ENCODE measurements around the gene CPN1. TPM values are rescaled to one million over a fixed set of nuclear protein-coding genes. Genes with fewer than 3 reads are reported as not detected.

The CPN1 gene
- total RNA-seq, 1 donor from 2014 or later, result not detected

DNA sequence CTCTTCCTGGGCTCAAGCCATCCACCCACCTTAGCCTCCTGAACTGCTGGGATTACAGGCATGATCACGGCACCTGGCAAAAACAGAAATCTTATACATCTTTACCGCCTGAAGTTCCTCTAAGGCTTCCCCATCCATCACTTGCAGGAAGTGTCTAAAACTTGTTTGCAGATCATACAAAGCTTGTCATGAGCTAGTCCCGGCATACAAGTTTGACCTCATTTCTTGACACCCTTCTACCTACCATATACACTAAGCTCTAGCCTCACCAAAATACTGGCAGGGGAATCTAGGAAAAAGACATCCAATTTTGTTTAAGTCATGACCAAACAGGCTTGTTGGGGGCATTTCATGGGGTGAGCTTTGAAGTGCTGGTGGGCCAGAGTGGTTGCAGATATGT lies 86.4 kb downstream of the CPN1 start:
- Histone ChIP-seq H3K27ac (no peak overlapping the region), H3K9me3 (no peaks in the 10 kb centered on the region), H3K36me3 (no peaks in the 10 kb centered on the region), H3K27me3 (ENCODE audit: low read depth) (no peaks in the 10 kb centered on the region), H3K4me3 (no peak overlapping the region), H3K4me1 (peaks cover 35% of the 10 kb centered on the region)
- ATAC-seq (no peak), DNase-seq (no peak)
- intact Hi-C loops (cut with DNase I), result no loop called here
- TF ChIP-seq, protein P1, sequence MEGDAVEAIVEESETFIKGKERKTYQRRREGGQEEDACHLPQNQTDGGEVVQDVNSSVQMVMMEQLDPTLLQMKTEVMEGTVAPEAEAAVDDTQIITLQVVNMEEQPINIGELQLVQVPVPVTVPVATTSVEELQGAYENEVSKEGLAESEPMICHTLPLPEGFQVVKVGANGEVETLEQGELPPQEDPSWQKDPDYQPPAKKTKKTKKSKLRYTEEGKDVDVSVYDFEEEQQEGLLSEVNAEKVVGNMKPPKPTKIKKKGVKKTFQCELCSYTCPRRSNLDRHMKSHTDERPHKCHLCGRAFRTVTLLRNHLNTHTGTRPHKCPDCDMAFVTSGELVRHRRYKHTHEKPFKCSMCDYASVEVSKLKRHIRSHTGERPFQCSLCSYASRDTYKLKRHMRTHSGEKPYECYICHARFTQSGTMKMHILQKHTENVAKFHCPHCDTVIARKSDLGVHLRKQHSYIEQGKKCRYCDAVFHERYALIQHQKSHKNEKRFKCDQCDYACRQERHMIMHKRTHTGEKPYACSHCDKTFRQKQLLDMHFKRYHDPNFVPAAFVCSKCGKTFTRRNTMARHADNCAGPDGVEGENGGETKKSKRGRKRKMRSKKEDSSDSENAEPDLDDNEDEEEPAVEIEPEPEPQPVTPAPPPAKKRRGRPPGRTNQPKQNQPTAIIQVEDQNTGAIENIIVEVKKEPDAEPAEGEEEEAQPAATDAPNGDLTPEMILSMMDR (IDR thresholded peaks at IDR 0.05), result no peak

DNA sequence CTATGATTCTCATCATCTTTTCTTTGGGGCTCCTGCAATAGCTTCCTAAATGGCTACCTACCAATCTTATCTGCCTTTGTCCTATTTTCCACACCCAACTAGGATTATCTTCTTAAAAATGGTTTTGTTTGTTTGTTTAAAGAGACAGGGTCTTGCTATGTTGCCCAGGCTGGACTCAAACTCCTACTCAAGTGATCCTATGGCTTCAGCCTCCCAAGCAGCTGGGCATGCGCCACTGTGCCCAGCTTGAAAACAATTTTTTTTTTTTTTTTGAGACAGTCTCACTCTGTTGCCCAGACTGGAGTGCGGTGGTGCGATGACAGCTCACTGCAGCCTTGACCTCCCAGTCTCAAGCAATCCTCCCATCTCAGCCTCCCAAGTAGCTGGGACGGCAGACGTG lies 86.9 kb downstream of the CPN1 start:
- H3K36me3 ChIP-seq, result no peaks in the 10 kb centered on the region
- H3K27me3 ChIP-seq (ENCODE audit: low read depth), result no peaks in the 10 kb centered on the region
- ATAC-seq (no peak), DNase-seq (no peak)
- H3K4me3 ChIP-seq, result no peak overlapping the region
- peak overlapping the region; percentile 18 for H3K27ac ChIP-seq
- intact Hi-C loops (cut with DNase I), result no loop called here
- TF ChIP-seq, protein P1 (IDR thresholded peaks at IDR 0.05), result no peak
- peaks cover 35% of the 10 kb centered on the region for H3K4me1 ChIP-seq
- H3K9me3 ChIP-seq, result no peaks in the 10 kb centered on the region

DNA sequence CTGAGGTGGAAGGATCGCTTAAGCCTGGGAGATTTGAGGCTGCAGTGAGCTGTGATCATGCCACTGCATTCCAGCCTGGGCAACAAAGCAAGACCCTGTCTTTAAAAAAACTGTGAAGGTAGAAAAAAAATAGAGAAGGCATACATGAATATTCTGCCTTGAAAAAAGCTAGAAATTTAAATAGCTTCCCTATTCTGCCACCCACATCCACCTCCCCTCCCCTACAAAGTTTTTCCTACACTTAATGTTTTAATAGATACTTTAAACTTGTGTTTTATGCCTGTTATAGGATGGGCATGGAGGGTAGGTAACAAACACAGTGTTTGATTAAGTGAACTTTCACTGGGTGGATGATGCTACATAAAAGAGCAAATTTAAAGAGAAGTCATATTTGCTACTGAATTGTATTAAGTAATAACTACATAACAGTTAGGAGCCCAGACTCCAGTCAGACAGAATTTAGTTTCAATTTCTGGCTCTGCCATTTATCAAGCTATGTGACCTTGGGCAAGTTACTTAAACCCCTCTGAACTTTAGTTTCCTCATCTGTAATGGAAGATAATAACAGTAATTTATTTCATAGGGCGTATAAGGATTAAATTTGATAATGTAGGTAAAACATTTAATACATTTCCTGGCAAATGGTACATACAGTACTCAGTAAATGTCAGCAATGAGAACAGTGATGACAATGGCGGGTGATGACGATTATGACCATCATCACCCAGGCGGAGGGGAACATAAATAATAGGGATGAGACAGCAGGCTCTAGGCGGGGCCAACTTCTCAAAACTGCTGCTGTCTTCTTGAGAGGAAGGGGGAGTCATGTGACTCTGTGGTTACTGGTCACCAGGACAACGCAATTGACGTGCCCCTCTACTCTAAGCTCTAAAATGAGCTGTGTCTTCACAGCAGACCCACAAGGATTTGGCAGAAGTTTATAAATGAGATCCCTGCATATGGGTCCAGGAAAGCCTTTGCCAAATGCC lies 87.7 kb downstream of the CPN1 start:
- H3K4me3 ChIP-seq, result no peak overlapping the region
- DNase-seq (peak; percentile 75), ATAC-seq (peak; percentile 85 to 94)
- peaks cover 1% of the 10 kb centered on the region for H3K36me3 ChIP-seq
- H3K9me3 ChIP-seq, result no peaks in the 10 kb centered on the region
- intact Hi-C loops (cut with DNase I), result no loop called here
- peak overlapping the region; percentile 43 for H3K27ac ChIP-seq
- H3K4me1 ChIP-seq, result peaks cover 35% of the 10 kb centered on the region
- H3K27me3 ChIP-seq (ENCODE audit: low read depth), result no peaks in the 10 kb centered on the region
- TF ChIP-seq, protein P1 (IDR thresholded peaks at IDR 0.05), result no peak

Other genes with a start within 250 kb of the CPN1 start
- gene DNMBP, start 71.9 kb downstream of the CPN1 start, total RNA-seq, result 13.7 TPM
- gene ERLIN1, start 104.2 kb upstream of the CPN1 start, total RNA-seq, result 31.9 TPM
- 20.0 TPM for gene CHUK, start 147.7 kb upstream of the CPN1 start, total RNA-seq
- 18.1 TPM for gene CWF19L1, start 185.8 kb upstream of the CPN1 start, total RNA-seq
- 45.4 TPM for gene BLOC1S2, start 204.8 kb upstream of the CPN1 start, total RNA-seq
- 3.4 TPM for gene PKD2L1, start 248.4 kb upstream of the CPN1 start, total RNA-seq

Data from lower lobe of right lung (tissue), 2 donors.